CD4-positive, alpha-beta T cell (primary cell): ENCODE measurements around the gene CD300LF. TPM values are rescaled to one million over a fixed set of nuclear protein-coding genes. Genes with fewer than 3 reads are reported as not detected.

ENCODE experiments used
- ATAC-seq: fragments of 200-7000 bp; cut with Tn5 transposase; one replicate; pipeline ENCODE4 v1.10.0; 2022; ENCODE audit warnings: mild to moderate bottlenecking; ENCODE audit not compliant: poor library complexity
- CTCF ChIA-PET: fragments of 350-600 bp; sonication (Branson Sonifier 250); formaldehyde crosslinking; loops from one replicate; lab custom pipeline; 2021; ENCODE audit warnings: antibody characterized with exemption, inconsistent platforms; lab: Charles Lee
- POLR2A ChIA-PET: fragments of 350-600 bp; sonication (Branson Sonifier 250); formaldehyde crosslinking; loops from one replicate; lab custom pipeline; 2021; ENCODE audit warnings: antibody characterized with exemption, inconsistent platforms; lab: Charles Lee
- DNase-seq, 14 experiments: peaks; one replicate each; pipeline ENCODE4 v3.0.0-alpha.2; 2013 to 2020; ENCODE audit warnings: mixed read lengths in 2 of 14
- H3K27ac ChIP-seq, 2 donors: one replicate each; pipeline versions ENCODE4 v1.5.1 to v1.7.0; 2013; ENCODE audit warnings: low read length in 2 of 2, low read depth in 1 of 2, mild to moderate bottlenecking in 1 of 2
- H3K27me3 ChIP-seq, 2 experiments: 1 replicate in 1 of 2; 2 replicates in 1 of 2; pipeline versions ENCODE4 v1.6.1 to v1.7.0; 2013; ENCODE audit warnings: low read length in 2 of 2, control low read depth in 1 of 2, mild to moderate bottlenecking in 1 of 2, moderate library complexity in 1 of 2; ENCODE audit not compliant: insufficient read depth in 2 of 2, control insufficient read depth in 1 of 2
- H3K36me3 ChIP-seq: one replicate; pipeline ENCODE4 v1.6.1; 2013; ENCODE audit warnings: low read length, control low read depth; ENCODE audit not compliant: insufficient read depth
- H3K4me1 ChIP-seq: one replicate; pipeline ENCODE4 v1.6.1; 2013; ENCODE audit warnings: low read length, control low read depth; ENCODE audit not compliant: insufficient read depth
- H3K4me3 ChIP-seq: one replicate; pipeline ENCODE4 v1.5.1; 2013; ENCODE audit warnings: mild to moderate bottlenecking, low read length, moderate library complexity
- H3K9me3 ChIP-seq, 2 experiments: 1 replicate in 1 of 2; 2 replicates in 1 of 2; pipeline versions ENCODE4 v1.6.1 to v1.7.0; 2013; ENCODE audit warnings: low read length in 2 of 2, mild to moderate bottlenecking in 2 of 2, control low read depth in 1 of 2, moderate library complexity in 1 of 2; ENCODE audit not compliant: control insufficient read depth in 1 of 2, insufficient read depth in 1 of 2
- H3K27ac Mint-ChIP-seq: one replicate; pipeline ENCODE4 v1.8.0; 2020; ENCODE audit warnings: mixed read lengths
- H3K27me3 Mint-ChIP-seq: one replicate; pipeline ENCODE4 v1.8.0; 2021; ENCODE audit warnings: mixed read lengths
- H3K36me3 Mint-ChIP-seq: one replicate; pipeline ENCODE4 v1.8.0; 2021; ENCODE audit warnings: low read depth, mixed read lengths
- H3K4me1 Mint-ChIP-seq: one replicate; pipeline ENCODE4 v1.8.0; 2021; ENCODE audit warnings: low read depth, mixed read lengths
- H3K4me3 Mint-ChIP-seq: one replicate; pipeline ENCODE4 v1.8.0; 2020; ENCODE audit warnings: mild to moderate bottlenecking, mixed read lengths
- H3K9me3 Mint-ChIP-seq: one replicate; pipeline ENCODE4 v1.8.0; 2020; ENCODE audit warnings: mixed read lengths
- intact Hi-C, 2 experiments: fragments of 100-400 bp; cut with DNase I in 1 of 2; cut with micrococcal nuclease in 1 of 2; formaldehyde crosslinking; loops; one replicate each; pipeline versions ENCODE4 v1.15.1 to v1.9.0; 2023 to 2025; cut with DNase I, micrococcal nuclease
- total RNA-seq, 174 experiments: library from RNA in 2 of 174; stranded (reverse) in 2 of 174; gene quantifications; one replicate each; pipeline ENCODE4 v1.2.3 and lab custom pipeline; 2021 to 2026
- TF ChIP-seq, protein P1 (sequence below): fragments of 200-600 bp; IDR thresholded peaks from one replicate; pipeline ENCODE4 v1.8.0; 2022; ENCODE audit warnings: antibody characterized with exemption, mild to moderate bottlenecking

CD300LF gene
- total RNA-seq, 2 experiments from 2014 or later = 0.39 to 1.0 TPM

GRCh38 chr17:74736513-74737298 is 24.0 kb upstream of the CD300LF start, which contains the start of gene RAB37:
Gene RAB37 (plus strand): TSS chr17:74737256. CDS start chr17:74737273, 17 bp downstream.
- Mint-ChIP-seq H3K27me3 (no peaks in the 10 kb centered on the region), H3K36me3 (no peaks in the 10 kb centered on the region), H3K4me1 (peaks cover 47% of the 10 kb centered on the region), H3K4me3 (peak within 1 kb of the TSS; percentile 95), H3K9me3 (no peaks in the 10 kb centered on the region), H3K27ac (peak within 1 kb of the TSS; percentile 91)
- Histone ChIP-seq H3K4me3 (peak within 1 kb of the TSS; percentile 93), H3K36me3 (no peaks in the 10 kb centered on the region), H3K4me1 (peaks cover 77% of the 10 kb centered on the region), H3K27ac (peak within 1 kb of the TSS; percentile 60 to 70), H3K9me3 (no peaks in the 10 kb centered on the region), H3K27me3 (no peaks in the 10 kb centered on the region)
- TF ChIP-seq, protein P1, sequence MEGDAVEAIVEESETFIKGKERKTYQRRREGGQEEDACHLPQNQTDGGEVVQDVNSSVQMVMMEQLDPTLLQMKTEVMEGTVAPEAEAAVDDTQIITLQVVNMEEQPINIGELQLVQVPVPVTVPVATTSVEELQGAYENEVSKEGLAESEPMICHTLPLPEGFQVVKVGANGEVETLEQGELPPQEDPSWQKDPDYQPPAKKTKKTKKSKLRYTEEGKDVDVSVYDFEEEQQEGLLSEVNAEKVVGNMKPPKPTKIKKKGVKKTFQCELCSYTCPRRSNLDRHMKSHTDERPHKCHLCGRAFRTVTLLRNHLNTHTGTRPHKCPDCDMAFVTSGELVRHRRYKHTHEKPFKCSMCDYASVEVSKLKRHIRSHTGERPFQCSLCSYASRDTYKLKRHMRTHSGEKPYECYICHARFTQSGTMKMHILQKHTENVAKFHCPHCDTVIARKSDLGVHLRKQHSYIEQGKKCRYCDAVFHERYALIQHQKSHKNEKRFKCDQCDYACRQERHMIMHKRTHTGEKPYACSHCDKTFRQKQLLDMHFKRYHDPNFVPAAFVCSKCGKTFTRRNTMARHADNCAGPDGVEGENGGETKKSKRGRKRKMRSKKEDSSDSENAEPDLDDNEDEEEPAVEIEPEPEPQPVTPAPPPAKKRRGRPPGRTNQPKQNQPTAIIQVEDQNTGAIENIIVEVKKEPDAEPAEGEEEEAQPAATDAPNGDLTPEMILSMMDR = peak; percentile 66
- POLR2A ChIA-PET = interaction anchor here (1.2 to 5.1 kb wide), 11 partner anchors 12 to 79 kb away, joined by 3 to 89 read pairs (median 12); partner anchors contain the start of genes NAT9 and NHERF1
- intact Hi-C loops = loop anchor here (1.0 to 10.0 kb wide), 2 partner anchors 79 to 532 kb away; partner anchors contain the start of gene RPL38 (in 1 of the 2)
- DNase-seq = peak in 8 of 14 experiments; percentile 34 to 81 (median 52)
- CTCF ChIA-PET = interaction anchor here (0.9 to 6.0 kb wide), 16 partner anchors 9 to 136 kb away, joined by 3 to 101 read pairs (median 9); partner anchors contain the start of genes FDXR and NAT9
- ATAC-seq = peak; percentile 27

DNA sequence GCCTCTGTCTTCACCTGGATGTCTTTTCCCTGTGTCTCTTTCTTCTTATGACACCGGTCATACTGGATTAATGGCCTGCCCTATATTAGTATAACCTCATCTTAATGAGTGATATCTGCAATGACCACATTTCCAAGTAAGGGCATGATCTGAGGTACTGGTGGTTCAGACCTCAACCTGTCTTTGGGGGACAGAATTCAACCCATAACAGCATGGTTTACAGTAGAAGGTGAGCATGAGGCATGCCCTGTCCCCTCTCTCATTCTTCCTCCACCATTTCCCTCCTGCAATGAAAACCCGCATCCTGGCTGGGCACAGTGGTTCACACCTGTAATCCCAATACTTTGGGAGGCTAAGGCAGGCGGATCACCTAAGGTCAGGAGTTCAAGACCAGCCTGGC is 21.5 kb upstream of the CD300LF start:
- Mint-ChIP-seq H3K36me3 (no peaks in the 10 kb centered on the region), H3K27me3 (no peaks in the 10 kb centered on the region), H3K4me1 (peaks cover 29% of the 10 kb centered on the region), H3K9me3 (no peaks in the 10 kb centered on the region), H3K4me3 (no peak overlapping the region), H3K27ac (no peak overlapping the region)
- Histone ChIP-seq H3K4me3 (no peak overlapping the region), H3K36me3 (no peaks in the 10 kb centered on the region), H3K4me1 (peaks cover 76% of the 10 kb centered on the region), H3K27ac (no peak overlapping the region), H3K9me3 (no peaks in the 10 kb centered on the region), H3K27me3 (no peaks in the 10 kb centered on the region)
- CTCF ChIA-PET = interaction anchor here (0.9 to 6.0 kb wide), 2 partner anchors 76 to 123 kb away, joined by 3 to 101 read pairs; no protein-coding TSS in a partner anchor
- no peak for ATAC-seq
- intact Hi-C loops = loop anchor here in 1 of 2 experiments (10.0 kb wide), 1 partner anchor 529 kb away; the partner anchor contains the start of gene RPL38
- TF ChIP-seq, protein P1 = no peak
- POLR2A ChIA-PET = no interaction called here
- no peak for DNase-seq

DNA sequence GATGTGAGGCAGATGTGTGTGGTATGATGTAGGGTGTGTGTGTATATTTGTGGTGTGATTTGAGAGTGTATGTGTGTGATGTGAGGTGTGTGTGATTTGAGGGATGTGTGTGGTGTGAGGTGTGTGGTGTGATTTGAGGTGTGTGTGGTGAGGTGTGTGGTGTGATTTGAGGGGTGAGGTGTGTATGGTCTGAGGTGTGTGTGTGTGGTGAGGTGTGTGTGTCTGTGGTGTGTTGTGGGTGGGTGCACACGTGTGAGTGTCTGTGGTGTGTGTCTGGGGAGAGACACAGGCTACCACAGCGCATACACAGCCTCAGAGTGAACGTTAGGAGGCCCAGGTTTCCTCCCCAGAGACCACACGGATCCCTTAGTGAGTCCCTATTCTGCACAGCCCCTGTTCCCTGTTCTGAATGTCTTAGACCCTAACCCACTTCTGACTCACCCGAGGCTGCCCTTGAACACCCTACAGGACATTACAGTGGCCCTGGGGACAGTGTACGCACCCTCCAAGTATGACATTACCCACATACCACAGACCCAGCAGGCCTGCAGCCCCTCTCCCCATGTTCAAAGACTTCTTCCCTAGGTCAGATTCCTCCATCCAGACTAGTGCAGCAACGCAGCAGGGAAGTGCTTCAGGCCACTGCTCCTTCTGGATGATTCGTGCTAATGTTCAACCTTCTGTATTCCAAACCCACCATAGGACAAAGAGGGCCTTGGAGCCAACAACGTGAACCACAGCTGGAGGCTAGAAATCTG is 20.8 kb upstream of the CD300LF start:
- ATAC-seq = no peak
- Histone ChIP-seq H3K27ac (no peak overlapping the region), H3K36me3 (no peaks in the 10 kb centered on the region), H3K4me3 (no peak overlapping the region), H3K9me3 (no peaks in the 10 kb centered on the region), H3K27me3 (no peaks in the 10 kb centered on the region), H3K4me1 (peaks cover 72% of the 10 kb centered on the region)
- POLR2A ChIA-PET = no interaction called here
- Mint-ChIP-seq H3K36me3 (no peaks in the 10 kb centered on the region), H3K9me3 (no peaks in the 10 kb centered on the region), H3K27ac (no peak overlapping the region), H3K4me1 (peaks cover 22% of the 10 kb centered on the region), H3K27me3 (no peaks in the 10 kb centered on the region), H3K4me3 (no peak overlapping the region)
- CTCF ChIA-PET = no interaction called here
- TF ChIP-seq, protein P1 = no peak
- intact Hi-C loops = loop anchor here in 1 of 2 experiments (10.0 kb wide), 1 partner anchor 529 kb away; the partner anchor contains the start of gene RPL38
- DNase-seq = peak in 1 of 14 experiments; percentile 58
